ENCODE data around the gene KCNAB3. TPM values are rescaled to one million over a fixed set of nuclear protein-coding genes. Genes with fewer than 3 reads are reported as not detected.

KCNAB3 gene
- total and polyA plus RNA-seq, 9 of the 15 experiments (the other 6 are each of a cell fraction or from before 2014, with no cell fraction given), result 0.03 to 2.5 (median 1.1) TPM

DNA sequence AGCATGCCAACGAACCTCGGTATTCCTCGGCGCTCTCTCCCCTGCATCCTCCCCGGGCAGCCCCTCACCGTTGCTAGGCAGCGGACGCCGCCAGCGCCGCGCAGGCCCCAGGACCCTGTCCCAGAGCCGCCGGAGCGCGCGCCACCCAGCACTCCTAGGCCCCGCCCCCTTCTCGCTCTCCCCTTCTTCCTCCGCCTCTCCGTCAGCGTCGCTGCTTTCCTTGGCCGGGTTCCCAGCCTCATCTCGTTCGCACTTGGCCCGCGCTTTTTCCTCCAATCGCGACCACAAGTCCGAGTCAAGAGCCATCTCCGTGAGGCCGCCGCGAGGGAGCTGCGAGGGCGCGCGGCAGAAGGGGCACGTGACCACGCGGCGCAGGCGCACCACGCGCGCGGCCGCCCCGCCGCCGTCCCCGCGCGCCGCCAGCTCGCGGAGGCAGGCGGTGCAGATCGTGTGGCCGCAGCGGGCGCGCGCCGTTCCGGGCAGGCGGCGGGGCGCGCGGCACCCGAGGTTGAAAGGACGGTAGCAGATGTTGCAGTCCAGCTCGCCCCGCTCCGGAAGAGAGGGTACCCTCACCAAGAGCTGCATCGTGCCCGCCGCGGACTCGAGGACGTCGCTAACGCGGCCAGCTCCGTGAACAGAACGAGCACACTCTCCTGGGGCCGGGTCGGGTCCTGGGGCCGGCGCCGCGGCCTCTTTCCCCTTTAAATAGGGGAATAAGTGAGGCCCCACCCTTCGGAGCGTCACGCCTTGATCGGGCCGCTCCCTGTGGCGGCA lies 13.9 kb downstream of the KCNAB3 start, which contains the start of gene RNF227 (continued):
- TF ChIP-seq, protein P1, sequence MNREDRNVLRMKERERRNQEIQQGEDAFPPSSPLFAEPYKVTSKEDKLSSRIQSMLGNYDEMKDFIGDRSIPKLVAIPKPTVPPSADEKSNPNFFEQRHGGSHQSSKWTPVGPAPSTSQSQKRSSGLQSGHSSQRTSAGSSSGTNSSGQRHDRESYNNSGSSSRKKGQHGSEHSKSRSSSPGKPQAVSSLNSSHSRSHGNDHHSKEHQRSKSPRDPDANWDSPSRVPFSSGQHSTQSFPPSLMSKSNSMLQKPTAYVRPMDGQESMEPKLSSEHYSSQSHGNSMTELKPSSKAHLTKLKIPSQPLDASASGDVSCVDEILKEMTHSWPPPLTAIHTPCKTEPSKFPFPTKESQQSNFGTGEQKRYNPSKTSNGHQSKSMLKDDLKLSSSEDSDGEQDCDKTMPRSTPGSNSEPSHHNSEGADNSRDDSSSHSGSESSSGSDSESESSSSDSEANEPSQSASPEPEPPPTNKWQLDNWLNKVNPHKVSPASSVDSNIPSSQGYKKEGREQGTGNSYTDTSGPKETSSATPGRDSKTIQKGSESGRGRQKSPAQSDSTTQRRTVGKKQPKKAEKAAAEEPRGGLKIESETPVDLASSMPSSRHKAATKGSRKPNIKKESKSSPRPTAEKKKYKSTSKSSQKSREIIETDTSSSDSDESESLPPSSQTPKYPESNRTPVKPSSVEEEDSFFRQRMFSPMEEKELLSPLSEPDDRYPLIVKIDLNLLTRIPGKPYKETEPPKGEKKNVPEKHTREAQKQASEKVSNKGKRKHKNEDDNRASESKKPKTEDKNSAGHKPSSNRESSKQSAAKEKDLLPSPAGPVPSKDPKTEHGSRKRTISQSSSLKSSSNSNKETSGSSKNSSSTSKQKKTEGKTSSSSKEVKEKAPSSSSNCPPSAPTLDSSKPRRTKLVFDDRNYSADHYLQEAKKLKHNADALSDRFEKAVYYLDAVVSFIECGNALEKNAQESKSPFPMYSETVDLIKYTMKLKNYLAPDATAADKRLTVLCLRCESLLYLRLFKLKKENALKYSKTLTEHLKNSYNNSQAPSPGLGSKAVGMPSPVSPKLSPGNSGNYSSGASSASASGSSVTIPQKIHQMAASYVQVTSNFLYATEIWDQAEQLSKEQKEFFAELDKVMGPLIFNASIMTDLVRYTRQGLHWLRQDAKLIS (CRISPR knock-in tag; IDR thresholded peaks at IDR 0.05), result peak; percentile 45; the same call in 1 of the 2 replicates
- TF ChIP-seq WHSC1 (IDR thresholded peaks at IDR 0.05; ENCODE audit: low read length), result no peak
- TF ChIP-seq HDAC2 (IDR thresholded peaks at IDR 0.05), result 0 out of 2 replicates have a peak, but pooled peaks have one; percentile 7
- peak; percentile 90 to 93 for TF ChIP-seq NRF1 (conservative IDR thresholded peaks at IDR 0.05 in 1 of 2, IDR thresholded peaks at IDR 0.05 in 1 of 2)
- peak; percentile 26 for TF ChIP-seq MEIS2 (IDR thresholded peaks at IDR 0.05; ENCODE audit: partially characterized antibody)
- 0 out of 2 replicates have a peak, but pooled peaks have one; percentile 55 for TF ChIP-seq ZNF609 (CRISPR knock-in tag; IDR thresholded peaks at IDR 0.05; ENCODE audit: borderline replicate concordance)
- TF ChIP-seq, protein P2, sequence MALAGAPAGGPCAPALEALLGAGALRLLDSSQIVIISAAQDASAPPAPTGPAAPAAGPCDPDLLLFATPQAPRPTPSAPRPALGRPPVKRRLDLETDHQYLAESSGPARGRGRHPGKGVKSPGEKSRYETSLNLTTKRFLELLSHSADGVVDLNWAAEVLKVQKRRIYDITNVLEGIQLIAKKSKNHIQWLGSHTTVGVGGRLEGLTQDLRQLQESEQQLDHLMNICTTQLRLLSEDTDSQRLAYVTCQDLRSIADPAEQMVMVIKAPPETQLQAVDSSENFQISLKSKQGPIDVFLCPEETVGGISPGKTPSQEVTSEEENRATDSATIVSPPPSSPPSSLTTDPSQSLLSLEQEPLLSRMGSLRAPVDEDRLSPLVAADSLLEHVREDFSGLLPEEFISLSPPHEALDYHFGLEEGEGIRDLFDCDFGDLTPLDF (CRISPR knock-in tag; IDR thresholded peaks at IDR 0.05), result peak; percentile 81; the same call in 1 of the 2 replicates
- TF ChIP-seq, protein P3, sequence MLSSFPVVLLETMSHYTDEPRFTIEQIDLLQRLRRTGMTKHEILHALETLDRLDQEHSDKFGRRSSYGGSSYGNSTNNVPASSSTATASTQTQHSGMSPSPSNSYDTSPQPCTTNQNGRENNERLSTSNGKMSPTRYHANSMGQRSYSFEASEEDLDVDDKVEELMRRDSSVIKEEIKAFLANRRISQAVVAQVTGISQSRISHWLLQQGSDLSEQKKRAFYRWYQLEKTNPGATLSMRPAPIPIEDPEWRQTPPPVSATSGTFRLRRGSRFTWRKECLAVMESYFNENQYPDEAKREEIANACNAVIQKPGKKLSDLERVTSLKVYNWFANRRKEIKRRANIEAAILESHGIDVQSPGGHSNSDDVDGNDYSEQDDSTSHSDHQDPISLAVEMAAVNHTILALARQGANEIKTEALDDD (IDR thresholded peaks at IDR 0.05), result no peak
- peak; percentile 79 for TF ChIP-seq TFAP4 (CRISPR knock-in tag; IDR thresholded peaks at IDR 0.05; ENCODE audit: borderline replicate concordance)
- TF ChIP-seq ZHX1 (conservative IDR thresholded peaks at IDR 0.05; ENCODE audit: low read length), result no peak

All from K562 (cell line).